SJCRH30 (cell line): ENCODE measurements around the gene TMEM143. TPM values are rescaled to one million over a fixed set of nuclear protein-coding genes. Genes with fewer than 3 reads are reported as not detected.
"Not testable (repeated sequence)": the region's sequence is repeated elsewhere in the genome, so short reads cannot be mapped to it uniquely, and the experiment has no call there.

Experiments used
- DNase-seq, 2 experiments: peaks; one replicate each; pipeline ENCODE4 v3.0.0-alpha.2; 2015 to 2020
- H3K27ac ChIP-seq: fragments of 250-450 bp; sonication (Bioruptor Pico); 2 replicates; pipeline ENCODE4 v1.5.1; 2020; ENCODE audit warnings: mild to moderate bottlenecking, moderate library complexity
- H3K27me3 ChIP-seq: fragments of 250-450 bp; sonication (Bioruptor Pico); 2 replicates; pipeline ENCODE4 v1.5.1; 2020; ENCODE audit warnings: mild to moderate bottlenecking, moderate library complexity
- H3K36me3 ChIP-seq: fragments of 250-450 bp; sonication (Bioruptor Pico); 2 replicates; pipeline ENCODE4 v1.5.1; 2020; ENCODE audit warnings: mild to moderate bottlenecking, moderate library complexity
- H3K4me1 ChIP-seq: fragments of 250-450 bp; sonication (Bioruptor Pico); 2 replicates; pipeline ENCODE4 v1.5.1; 2020; ENCODE audit warnings: mild to moderate bottlenecking, moderate library complexity
- H3K4me3 ChIP-seq: fragments of 250-450 bp; sonication (Bioruptor Pico); 2 replicates; pipeline ENCODE4 v1.5.1; 2020; ENCODE audit warnings: mild to moderate bottlenecking, moderate library complexity
- H3K9me3 ChIP-seq: fragments of 250-450 bp; sonication (Bioruptor Pico); replicated peaks from 2 replicates; pipeline ENCODE4 v1.5.1; 2020; ENCODE audit warnings: mild to moderate bottlenecking, moderate library complexity
- total RNA-seq: library from RNA; depleted of rRNA; stranded (reverse); fragments of >200 nt; shearing (Covaris generic); gene quantifications from 2 replicates; pipeline ENCODE4 v1.2.3, GENCODE V29; 2014

Gene TMEM143
- total RNA-seq, 1 experiment from 2014 or later, result 2.6 TPM

- Histone ChIP-seq H3K4me1 (peaks cover 13% of the 10 kb centered on the region; the same call in 1 of the 2 replicates), H3K4me3 (no peak overlapping the region), H3K27ac (no peak overlapping the region)
Measured at GRCh38 chr19:48394331-48395169, 30.8 kb upstream of the TMEM143 start.

GRCh38 chr19:48393559-48394330, 30.0 kb upstream of the TMEM143 start, which contains the start of gene GRIN2D:
TSS of gene GRIN2D (plus strand) at chr19:48393668. CDS start at chr19:48398393, 4,725 bp downstream.
- Histone ChIP-seq H3K9me3 (no peaks in the 10 kb centered on the region), H3K4me1 (peaks cover 13% of the 10 kb centered on the region; the same call in 1 of the 2 replicates), H3K4me3 (peak within 1 kb of the TSS; percentile 23; the same call in 1 of the 2 replicates), H3K36me3 (peaks cover 6% of the 10 kb centered on the region; the same call in 1 of the 2 replicates), H3K27ac (no peak within 1 kb of the TSS), H3K27me3 (peaks cover 43% of the 10 kb centered on the region)
- DNase-seq, result peak; percentile 34 to 44

More at GRCh38 chr19:48394331-48395169, 30.8 kb upstream of the TMEM143 start:
- Histone ChIP-seq H3K36me3 (no peaks in the 10 kb centered on the region), H3K9me3 (no peaks in the 10 kb centered on the region), H3K27me3 (peaks cover 43% of the 10 kb centered on the region)
- DNase-seq, result no peak

- Histone ChIP-seq H3K9me3 (no peaks in the 10 kb centered on the region), H3K4me3 (no peak overlapping the region), H3K27me3 (peaks cover 43% of the 10 kb centered on the region), H3K36me3 (peaks cover 12% of the 10 kb centered on the region), H3K4me1 (peaks cover 13% of the 10 kb centered on the region; the same call in 1 of the 2 replicates), H3K27ac (no peak overlapping the region)
- DNase-seq, result no peak
Measured at GRCh38 chr19:48392860-48393558, 29.3 kb upstream of the TMEM143 start.

GRCh38 chr19:48392006-48392344, 28.2 kb upstream of the TMEM143 start:
- DNase-seq, H3K27ac ChIP-seq, H3K4me3 ChIP-seq, H3K9me3 ChIP-seq: not testable (repeated sequence)
- H3K36me3 ChIP-seq, result peaks cover 22% of the 10 kb centered on the region
- peaks cover 10% of the 10 kb centered on the region; the same call in 1 of the 2 replicates for H3K4me1 ChIP-seq
- peaks cover 38% of the 10 kb centered on the region for H3K27me3 ChIP-seq

GRCh38 chr19:48391100-48392005, 27.6 kb upstream of the TMEM143 start, which contains the start of gene KDELR1:
TSS of gene KDELR1 (minus strand) at chr19:48391551. CDS start at chr19:48391358, 193 bp downstream.
- peak; percentile 70 to 83 for DNase-seq
- peaks cover 22% of the 10 kb centered on the region for H3K36me3 ChIP-seq
- H3K4me3 ChIP-seq, result peak within 1 kb of the TSS; percentile 84
- H3K27ac ChIP-seq, result peak within 1 kb of the TSS; percentile 89
- no peaks in the 10 kb centered on the region for H3K9me3 ChIP-seq
- peaks cover 32% of the 10 kb centered on the region for H3K27me3 ChIP-seq
- peaks cover 5% of the 10 kb centered on the region; the same call in 1 of the 2 replicates for H3K4me1 ChIP-seq

- Histone ChIP-seq H3K27me3 (peaks cover 26% of the 10 kb centered on the region), H3K4me3 (peak overlapping the region; percentile 84), H3K36me3 (peaks cover 26% of the 10 kb centered on the region), H3K27ac (peak overlapping the region; percentile 89), H3K9me3 (no peaks in the 10 kb centered on the region), H3K4me1 (0 out of 2 replicates have a peak, but pooled peaks cover 2% of the 10 kb centered on the region)
- DNase-seq, result peak; percentile 79 to 82
Measured at GRCh38 chr19:48390188-48391099, 26.7 kb upstream of the TMEM143 start.

- Histone ChIP-seq H3K4me1 (no peaks in the 10 kb centered on the region), H3K4me3 (no peak overlapping the region), H3K36me3 (peaks cover 45% of the 10 kb centered on the region), H3K27ac (no peak overlapping the region), H3K27me3 (no peaks in the 10 kb centered on the region), H3K9me3 (no peaks in the 10 kb centered on the region)
- no peak for DNase-seq
Measured at GRCh38 chr19:48386981-48387380, 23.2 kb upstream of the TMEM143 start.

- DNase-seq, result no peak
- no peaks in the 10 kb centered on the region for H3K9me3 ChIP-seq
- peaks cover 45% of the 10 kb centered on the region for H3K36me3 ChIP-seq
- no peaks in the 10 kb centered on the region for H3K4me1 ChIP-seq
- H3K27ac ChIP-seq, result no peak overlapping the region
- H3K27me3 ChIP-seq, result no peaks in the 10 kb centered on the region
- H3K4me3 ChIP-seq, result no peak overlapping the region
Measured at GRCh38 chr19:48385461-48386087, 21.8 kb upstream of the TMEM143 start.

- Histone ChIP-seq H3K27me3 (no peaks in the 10 kb centered on the region), H3K27ac (no peak overlapping the region), H3K4me1 (no peaks in the 10 kb centered on the region), H3K4me3 (no peak overlapping the region), H3K36me3 (peaks cover 26% of the 10 kb centered on the region), H3K9me3 (no peaks in the 10 kb centered on the region)
- DNase-seq, result no peak
Measured at GRCh38 chr19:48382286-48382685, 18.5 kb upstream of the TMEM143 start.

GRCh38 chr19:48381178-48381950, 17.6 kb upstream of the TMEM143 start:
- Histone ChIP-seq H3K36me3 (peaks cover 23% of the 10 kb centered on the region), H3K27ac (no peak overlapping the region), H3K9me3 (no peaks in the 10 kb centered on the region), H3K4me3 (no peak overlapping the region), H3K27me3 (no peaks in the 10 kb centered on the region), H3K4me1 (no peaks in the 10 kb centered on the region)
- no peak for DNase-seq

- H3K4me1 ChIP-seq, result no peaks in the 10 kb centered on the region
- H3K4me3 ChIP-seq, result no peak overlapping the region
- H3K9me3 ChIP-seq, result no peaks in the 10 kb centered on the region
- no peak for DNase-seq
- no peaks in the 10 kb centered on the region for H3K27me3 ChIP-seq
- no peak overlapping the region for H3K27ac ChIP-seq
- peaks cover 11% of the 10 kb centered on the region; the same call in 1 of the 2 replicates for H3K36me3 ChIP-seq
Measured at GRCh38 chr19:48379058-48379457, 15.3 kb upstream of the TMEM143 start.

GRCh38 chr19:48378194-48378570, 14.4 kb upstream of the TMEM143 start:
- H3K4me3 ChIP-seq, result no peak overlapping the region
- H3K27me3 ChIP-seq, result no peaks in the 10 kb centered on the region
- no peaks in the 10 kb centered on the region for H3K4me1 ChIP-seq
- no peak for DNase-seq
- H3K27ac ChIP-seq, result no peak overlapping the region
- peaks cover 3% of the 10 kb centered on the region; the same call in 1 of the 2 replicates for H3K36me3 ChIP-seq
- no peaks in the 10 kb centered on the region for H3K9me3 ChIP-seq
